Mammary epithelial cell (primary cell): ENCODE measurements around the gene TP63.

Experiments used
- CTCF ChIP-seq, 2 donors: IDR thresholded peaks in 1 of 2; conservative IDR thresholded peaks in 1 of 2; 2 replicates each; pipeline ENCODE4 v1.5.1; 2011 to 2012; ENCODE audit warnings: inconsistent platforms in 2 of 2, low read length in 2 of 2, mild to moderate bottlenecking in 2 of 2, control low read depth in 1 of 2, low read depth in 1 of 2; ENCODE audit not compliant: insufficient read depth in 1 of 2; ENCODE audit errors: extremely low read depth in 1 of 2
- EZH2 ChIP-seq: IDR thresholded peaks from 2 replicates; pipeline ENCODE4 v1.6.1; 2012; ENCODE audit warnings: low read length, inconsistent platforms, borderline replicate concordance

GRCh38 chr3:189699885-189700284 lies 68.7 kb downstream of the TP63 start:
- TF ChIP-seq CTCF (conservative IDR thresholded peaks at IDR 0.05 in 1 of 2, IDR thresholded peaks at IDR 0.05 in 1 of 2; ENCODE audit: extremely low read depth in 1 of 2, insufficient read depth in 1 of 2, low read depth in 1 of 2, low read length in 2 of 2) (no peak), EZH2 (no peak)
